GM12878 (cell line): ENCODE results near the gene ADCY5. TPM values are rescaled to one million over a fixed set of nuclear protein-coding genes. Genes with fewer than 3 reads are reported as not detected.

Source experiments
- ATAC-seq: fragments of 200-7000 bp; cut with Tn5 transposase; 3 replicates; pipeline ENCODE4 v1.9.1; 2020; ENCODE audit warnings: mild to moderate bottlenecking, moderate library complexity
- BruUV-seq: library from RNA; stranded (reverse); fragments of 400-500 nt; replicated peaks from 2 replicates; lab custom pipeline; 2021; lab: Mats Ljungman, UMichigan
- CTCF ChIA-PET: fragments of 300-600 bp; sonication (Branson Sonifier 250); formaldehyde crosslinking; extraction: SDS; loops from one replicate; lab custom pipeline; 2021; ENCODE audit warnings: inconsistent platforms; lab: Yijun Ruan, JAX
- POLR2A ChIA-PET: fragments of 350-600 bp; formaldehyde crosslinking; extraction: SDS; loops from one replicate; lab custom pipeline; 2021; ENCODE audit warnings: inconsistent platforms; lab: Charles Lee
- RAD21 ChIA-PET: fragments of 300-600 bp; sonication (Branson Sonifier 250); formaldehyde crosslinking; loops from one replicate; lab custom pipeline; 2023; ENCODE audit warnings: antibody characterized with exemption; ENCODE audit not compliant: unreplicated experiment; lab: Charles Lee
- SMC1A ChIA-PET: fragments of 300-600 bp; sonication (Branson Sonifier 250); formaldehyde crosslinking; loops from one replicate; lab custom pipeline; 2023; ENCODE audit not compliant: unreplicated experiment, uncharacterized antibody; lab: Charles Lee
- DNase-seq: peaks from one replicate; pipeline ENCODE4 v3.0.0-alpha.2; 2011; ENCODE audit warnings: low read depth, low spot score
- FAIRE-seq: peaks from 3 replicates; lab custom pipeline; 2011; peaks lifted over from hg19 to GRCh38; lab: Jason Lieb, UNC
- H2AFZ ChIP-seq: 2 replicates; pipeline ENCODE4 v1.6.0; 2011; ENCODE audit warnings: low read depth, low read length, control low read depth; ENCODE audit not compliant: control insufficient read depth
- H3K27ac ChIP-seq: 2 replicates; pipeline ENCODE4 v1.5.1; 2011; ENCODE audit warnings: control low read depth; ENCODE audit not compliant: control insufficient read depth, insufficient read depth
- H3K27me3 ChIP-seq, 2 experiments: replicated peaks in 1 of 2; 2 replicates each; pipeline versions ENCODE4 v1.6.0 to v1.6.1; 2011; ENCODE audit warnings: low read length in 1 of 2; ENCODE audit not compliant: control insufficient read depth in 2 of 2, insufficient read depth in 2 of 2
- H3K36me3 ChIP-seq, 2 experiments: 2 replicates each; pipeline ENCODE4 v1.5.1; 2011; ENCODE audit warnings: low read length in 1 of 2; ENCODE audit not compliant: control insufficient read depth in 2 of 2, insufficient read depth in 2 of 2
- H3K4me1 ChIP-seq: 2 replicates; pipeline ENCODE4 v1.6.1; 2011; ENCODE audit warnings: mild to moderate bottlenecking, low read length, moderate library complexity, mixed read lengths; ENCODE audit not compliant: control insufficient read depth, insufficient read depth
- H3K4me2 ChIP-seq: 2 replicates; pipeline ENCODE4 v1.6.0; 2011; ENCODE audit warnings: control low read depth; ENCODE audit not compliant: control insufficient read depth, insufficient read depth
- H3K4me3 ChIP-seq: fragments of 200-600 bp; sonication (generic); 2 replicates; pipeline ENCODE4 v1.5.1; 2016
- H3K79me2 ChIP-seq: 2 replicates; pipeline ENCODE4 v1.6.0; 2011; ENCODE audit warnings: low read length; ENCODE audit not compliant: control insufficient read depth, insufficient read depth
- H3K9ac ChIP-seq: 2 replicates; pipeline ENCODE4 v1.8.0; 2011; ENCODE audit warnings: low read length, control low read depth, mixed read lengths; ENCODE audit not compliant: control insufficient read depth, insufficient read depth
- H3K9me3 ChIP-seq: replicated peaks from 3 replicates; pipeline ENCODE4 v1.5.1; 2011; ENCODE audit warnings: mild to moderate bottlenecking, low read length; ENCODE audit not compliant: control insufficient read depth, insufficient read depth
- H4K20me1 ChIP-seq: 2 replicates; pipeline ENCODE4 v1.6.0; 2011; ENCODE audit not compliant: control insufficient read depth, insufficient read depth
- NFYB ChIP-seq: IDR thresholded peaks from 2 replicates; pipeline ENCODE4 v1.6.1; 2011; ENCODE audit warnings: low read depth, mild to moderate bottlenecking, low read length, improper control_type of control experiment, moderate library complexity; ENCODE audit not compliant: insufficient read depth
- NR2F1 ChIP-seq: fragments of 450-650 bp; conservative IDR thresholded peaks from 2 replicates; pipeline ENCODE4 v1.6.1; 2017; ENCODE audit warnings: mild to moderate bottlenecking
- PML ChIP-seq: IDR thresholded peaks from 2 replicates; pipeline ENCODE4 v1.6.1; 2012; ENCODE audit warnings: low read length, inconsistent platforms
- ZNF274 ChIP-seq: IDR thresholded peaks from one replicate; pipeline ENCODE4 v1.8.0; 2011; ENCODE audit not compliant: insufficient read length, insufficient read depth
- ZZZ3 ChIP-seq: IDR thresholded peaks from 2 replicates; pipeline ENCODE4 v1.6.1; 2011; ENCODE audit warnings: low read depth; ENCODE audit not compliant: control insufficient read depth, insufficient read length
- WGBS: methylation state at CpG from one replicate; pipeline ENCODE4 v1.1.6; 2016; ENCODE audit warnings: low lambda C conversion rate; ENCODE audit not compliant: insufficient replicate concordance, insufficient coverage; ENCODE audit errors: missing lambda C conversion rate; 5-methylcytosine and 5-hydroxymethylcytosine counted together
- in situ Hi-C: fragments of 300-500 bp; cut with MboI; formaldehyde crosslinking; loops from 9 replicates; pipeline ENCODE4 v1.14.3; 2018; ENCODE audit warnings: mixed read lengths
- intact Hi-C: fragments of 100-400 bp; cut with micrococcal nuclease; formaldehyde crosslinking; loops from one replicate; pipeline ENCODE4 v1.14.2; 2022; ENCODE audit not compliant: unreplicated experiment
- polyA plus RNA-seq, 11 experiments: library from polyadenylated mRNA; depleted of rRNA in 4 of 11; unstranded in 6 of 11; stranded (reverse) in 5 of 11; fragments of >200 nt; fragmentation: Nextera tagmentation in 4 of 11; fragmentation: Illumina TruSeq in 1 of 11; extraction: Ambion mirVana in 4 of 11; extraction: Trizol in 1 of 11; gene quantifications; 1 replicate in 1 of 11; 2 replicates in 10 of 11; pipeline versions ENCODE4 v1.2.1 to v1.2.3, GENCODE V29; 2011 to 2016; ENCODE audit warnings: inconsistent platforms in 2 of 11, missing spikeins in 2 of 11, low read depth in 1 of 11
- total RNA-seq, 4 experiments: library from RNA; depleted of rRNA in 3 of 4; stranded (reverse); fragments of >200 nt in 3 of 4; fragmentation: Illumina TruSeq in 1 of 4; extraction: Trizol in 1 of 4; gene quantifications; 2 replicates each; pipeline versions ENCODE4 v1.2.1 to v1.2.3, GENCODE V29; 2013 to 2021
- TF ChIP-seq, protein P1 (sequence below): fragments of 450-650 bp; formaldehyde crosslinking; IDR thresholded peaks from 2 replicates; pipeline ENCODE4 v1.4.0; 2020; ENCODE audit warnings: mild to moderate bottlenecking, moderate library complexity
- TF ChIP-seq, protein P2 (sequence below): fragments of 450-650 bp; IDR thresholded peaks from 2 replicates; pipeline ENCODE4 v1.6.1; 2017; ENCODE audit warnings: mild to moderate bottlenecking

ADCY5 gene
- total and polyA plus RNA-seq, 10 of the 15 experiments (the other 5 are each of a cell fraction or from before 2014, with no cell fraction given): under 0.01 to 0.24 (median 0.02) TPM; not detected in 4

DNA sequence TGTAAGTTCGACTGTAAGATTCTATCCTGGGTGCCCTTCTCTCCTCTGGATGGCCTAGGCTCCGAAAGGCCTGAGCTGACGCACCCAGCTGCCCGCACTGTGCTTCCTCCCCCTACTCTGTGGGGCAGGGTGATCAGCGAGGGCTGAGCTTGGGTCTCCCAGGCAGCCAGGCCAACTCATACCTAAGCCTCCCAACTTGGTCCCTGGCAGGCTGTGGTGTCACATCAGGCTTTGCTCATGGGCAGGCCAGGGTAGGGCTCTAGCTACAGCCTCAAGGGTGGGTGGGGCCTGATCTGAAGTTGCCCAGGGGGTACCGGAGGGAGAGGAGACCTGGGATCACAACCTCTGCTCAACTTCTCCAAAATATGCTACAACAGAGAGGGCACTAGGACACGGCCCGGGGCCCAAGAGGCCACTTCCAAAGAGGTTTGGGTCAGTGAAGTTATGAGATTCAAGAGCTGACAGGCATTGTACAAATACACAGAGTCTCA, 123.1 kb downstream of the ADCY5 start:
- 48% methylated on average over 8 of the region's 8 CpGs for WGBS
- CTCF ChIA-PET: interaction anchor here (0.9 to 7.9 kb wide), 11 partner anchors 11 to 288 kb away, joined by 3 to 93 read pairs (median 3); no protein-coding TSS in a partner anchor
- DNase-seq: no peak
- RAD21 ChIA-PET: no interaction called here
- in situ Hi-C loops (loop anchor here (5.0 kb wide), 2 partner anchors 161 to 231 kb away; no protein-coding TSS in a partner anchor), intact Hi-C loops (no loop called here)
- H3K4me2 ChIP-seq: no peak overlapping the region
- SMC1A ChIA-PET: interaction anchor here (1.0 to 1.3 kb wide), 4 partner anchors 17 to 226 kb away, joined by 3 to 4 read pairs (median 3); no protein-coding TSS in a partner anchor
- H3K79me2 ChIP-seq: no peaks in the 10 kb centered on the region
- ATAC-seq: no peak
- H3K27me3 ChIP-seq: peaks cover 0 to 3% of the 10 kb centered on the region in 2 experiments; a peak in 3 of 4 replicates
- POLR2A ChIA-PET: no interaction called here
- no peaks in the 10 kb centered on the region for H3K9me3 ChIP-seq
- no peak overlapping the region for H2AFZ ChIP-seq
- no TSS peak for BruUV-seq
- no peak overlapping the region for H3K4me3 ChIP-seq
- H4K20me1 ChIP-seq: no peaks in the 10 kb centered on the region; the same call in 1 of the 2 replicates
- H3K4me1 ChIP-seq: no peaks in the 10 kb centered on the region
- TF ChIP-seq, protein P1, sequence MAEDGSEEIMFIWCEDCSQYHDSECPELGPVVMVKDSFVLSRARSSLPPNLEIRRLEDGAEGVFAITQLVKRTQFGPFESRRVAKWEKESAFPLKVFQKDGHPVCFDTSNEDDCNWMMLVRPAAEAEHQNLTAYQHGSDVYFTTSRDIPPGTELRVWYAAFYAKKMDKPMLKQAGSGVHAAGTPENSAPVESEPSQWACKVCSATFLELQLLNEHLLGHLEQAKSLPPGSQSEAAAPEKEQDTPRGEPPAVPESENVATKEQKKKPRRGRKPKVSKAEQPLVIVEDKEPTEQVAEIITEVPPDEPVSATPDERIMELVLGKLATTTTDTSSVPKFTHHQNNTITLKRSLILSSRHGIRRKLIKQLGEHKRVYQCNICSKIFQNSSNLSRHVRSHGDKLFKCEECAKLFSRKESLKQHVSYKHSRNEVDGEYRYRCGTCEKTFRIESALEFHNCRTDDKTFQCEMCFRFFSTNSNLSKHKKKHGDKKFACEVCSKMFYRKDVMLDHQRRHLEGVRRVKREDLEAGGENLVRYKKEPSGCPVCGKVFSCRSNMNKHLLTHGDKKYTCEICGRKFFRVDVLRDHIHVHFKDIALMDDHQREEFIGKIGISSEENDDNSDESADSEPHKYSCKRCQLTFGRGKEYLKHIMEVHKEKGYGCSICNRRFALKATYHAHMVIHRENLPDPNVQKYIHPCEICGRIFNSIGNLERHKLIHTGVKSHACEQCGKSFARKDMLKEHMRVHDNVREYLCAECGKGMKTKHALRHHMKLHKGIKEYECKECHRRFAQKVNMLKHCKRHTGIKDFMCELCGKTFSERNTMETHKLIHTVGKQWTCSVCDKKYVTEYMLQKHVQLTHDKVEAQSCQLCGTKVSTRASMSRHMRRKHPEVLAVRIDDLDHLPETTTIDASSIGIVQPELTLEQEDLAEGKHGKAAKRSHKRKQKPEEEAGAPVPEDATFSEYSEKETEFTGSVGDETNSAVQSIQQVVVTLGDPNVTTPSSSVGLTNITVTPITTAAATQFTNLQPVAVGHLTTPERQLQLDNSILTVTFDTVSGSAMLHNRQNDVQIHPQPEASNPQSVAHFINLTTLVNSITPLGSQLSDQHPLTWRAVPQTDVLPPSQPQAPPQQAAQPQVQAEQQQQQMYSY: no peak
- TF ChIP-seq ZZZ3: no peak
- TF ChIP-seq, protein P2, sequence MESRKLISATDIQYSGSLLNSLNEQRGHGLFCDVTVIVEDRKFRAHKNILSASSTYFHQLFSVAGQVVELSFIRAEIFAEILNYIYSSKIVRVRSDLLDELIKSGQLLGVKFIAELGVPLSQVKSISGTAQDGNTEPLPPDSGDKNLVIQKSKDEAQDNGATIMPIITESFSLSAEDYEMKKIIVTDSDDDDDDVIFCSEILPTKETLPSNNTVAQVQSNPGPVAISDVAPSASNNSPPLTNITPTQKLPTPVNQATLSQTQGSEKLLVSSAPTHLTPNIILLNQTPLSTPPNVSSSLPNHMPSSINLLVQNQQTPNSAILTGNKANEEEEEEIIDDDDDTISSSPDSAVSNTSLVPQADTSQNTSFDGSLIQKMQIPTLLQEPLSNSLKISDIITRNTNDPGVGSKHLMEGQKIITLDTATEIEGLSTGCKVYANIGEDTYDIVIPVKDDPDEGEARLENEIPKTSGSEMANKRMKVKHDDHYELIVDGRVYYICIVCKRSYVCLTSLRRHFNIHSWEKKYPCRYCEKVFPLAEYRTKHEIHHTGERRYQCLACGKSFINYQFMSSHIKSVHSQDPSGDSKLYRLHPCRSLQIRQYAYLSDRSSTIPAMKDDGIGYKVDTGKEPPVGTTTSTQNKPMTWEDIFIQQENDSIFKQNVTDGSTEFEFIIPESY: no peak
- no peak for TF ChIP-seq NR2F1
- TF ChIP-seq PML: no peak
- no peak for TF ChIP-seq ZNF274
- TF ChIP-seq NFYB: no peak
- no peak overlapping the region for H3K27ac ChIP-seq
- no peaks in the 10 kb centered on the region for H3K36me3 ChIP-seq
- no peak for FAIRE-seq
- H3K9ac ChIP-seq: no peak overlapping the region
